Astrocyte of the spinal cord (primary cell): ENCODE measurements around the gene MMP13.
"Not testable (repeated sequence)": the region's sequence is repeated elsewhere in the genome, so short reads cannot be mapped to it uniquely, and the experiment has no call there.

Experiments
- DNase-seq: peaks from one replicate; pipeline ENCODE4 v3.0.0; 2011; ENCODE audit warnings: low read depth, low spot score
- H3K4me3 ChIP-seq: 2 replicates; pipeline ENCODE4 v1.5.1; 2011; ENCODE audit warnings: low read depth, mild to moderate bottlenecking, low read length, moderate library complexity
- in situ Hi-C: cut with HindIII; loops from 2 replicates; pipeline ENCODE4 v1.10.0; 2017; ENCODE audit warnings: low sequenced_read_pairs
- TF ChIP-seq, protein P1 (sequence below): IDR thresholded peaks from 2 replicates; pipeline ENCODE4 v1.5.1; 2012; ENCODE audit warnings: low read depth, mild to moderate bottlenecking, low read length, inconsistent platforms

Gene MMP13

DNA sequence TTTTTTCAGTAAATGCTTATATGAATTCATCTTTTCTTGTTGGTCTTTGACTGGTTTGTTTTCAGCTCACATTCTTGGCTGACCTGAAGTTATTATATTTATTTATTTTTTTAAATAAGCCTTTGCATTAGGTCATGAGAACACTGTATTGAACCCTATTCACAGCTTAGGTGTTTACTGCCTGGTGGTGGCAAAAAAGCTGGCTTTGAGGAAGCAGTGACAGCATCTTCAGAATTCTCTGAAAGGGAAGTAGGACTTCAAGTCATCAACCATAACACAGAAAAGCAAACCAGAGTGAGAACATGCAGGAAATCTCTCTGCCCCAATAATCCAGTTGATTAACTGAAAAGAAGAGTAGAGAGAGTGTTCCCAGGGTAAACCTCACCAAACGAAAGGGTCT is 30.3 kb upstream of the MMP13 start:
- in situ Hi-C loops = no loop called here
- no peak overlapping the region for H3K4me3 ChIP-seq
- no peak for DNase-seq
- TF ChIP-seq, protein P1, sequence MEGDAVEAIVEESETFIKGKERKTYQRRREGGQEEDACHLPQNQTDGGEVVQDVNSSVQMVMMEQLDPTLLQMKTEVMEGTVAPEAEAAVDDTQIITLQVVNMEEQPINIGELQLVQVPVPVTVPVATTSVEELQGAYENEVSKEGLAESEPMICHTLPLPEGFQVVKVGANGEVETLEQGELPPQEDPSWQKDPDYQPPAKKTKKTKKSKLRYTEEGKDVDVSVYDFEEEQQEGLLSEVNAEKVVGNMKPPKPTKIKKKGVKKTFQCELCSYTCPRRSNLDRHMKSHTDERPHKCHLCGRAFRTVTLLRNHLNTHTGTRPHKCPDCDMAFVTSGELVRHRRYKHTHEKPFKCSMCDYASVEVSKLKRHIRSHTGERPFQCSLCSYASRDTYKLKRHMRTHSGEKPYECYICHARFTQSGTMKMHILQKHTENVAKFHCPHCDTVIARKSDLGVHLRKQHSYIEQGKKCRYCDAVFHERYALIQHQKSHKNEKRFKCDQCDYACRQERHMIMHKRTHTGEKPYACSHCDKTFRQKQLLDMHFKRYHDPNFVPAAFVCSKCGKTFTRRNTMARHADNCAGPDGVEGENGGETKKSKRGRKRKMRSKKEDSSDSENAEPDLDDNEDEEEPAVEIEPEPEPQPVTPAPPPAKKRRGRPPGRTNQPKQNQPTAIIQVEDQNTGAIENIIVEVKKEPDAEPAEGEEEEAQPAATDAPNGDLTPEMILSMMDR = no peak

DNA sequence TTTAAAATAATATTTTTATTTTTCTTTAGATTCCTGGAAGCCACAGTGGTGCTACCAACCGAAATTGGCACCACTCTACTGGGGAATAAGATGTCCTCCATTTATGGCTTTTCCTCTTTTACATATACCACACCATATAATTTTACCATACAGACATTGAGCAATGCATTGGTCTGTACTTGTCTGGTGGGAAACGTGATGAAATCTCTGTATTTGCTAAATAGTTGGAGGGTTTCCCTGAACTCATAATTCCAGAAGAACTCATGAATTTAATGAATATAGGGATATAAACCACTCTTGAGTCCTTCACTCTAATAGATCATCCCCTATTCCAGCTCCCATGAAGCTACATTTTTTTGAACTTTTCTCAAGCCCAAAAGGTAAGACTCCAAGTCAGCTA is 28.0 kb upstream of the MMP13 start:
- no peak for DNase-seq
- in situ Hi-C loops = no loop called here
- H3K4me3 ChIP-seq = no peak overlapping the region
- TF ChIP-seq, protein P1 = no peak

DNA sequence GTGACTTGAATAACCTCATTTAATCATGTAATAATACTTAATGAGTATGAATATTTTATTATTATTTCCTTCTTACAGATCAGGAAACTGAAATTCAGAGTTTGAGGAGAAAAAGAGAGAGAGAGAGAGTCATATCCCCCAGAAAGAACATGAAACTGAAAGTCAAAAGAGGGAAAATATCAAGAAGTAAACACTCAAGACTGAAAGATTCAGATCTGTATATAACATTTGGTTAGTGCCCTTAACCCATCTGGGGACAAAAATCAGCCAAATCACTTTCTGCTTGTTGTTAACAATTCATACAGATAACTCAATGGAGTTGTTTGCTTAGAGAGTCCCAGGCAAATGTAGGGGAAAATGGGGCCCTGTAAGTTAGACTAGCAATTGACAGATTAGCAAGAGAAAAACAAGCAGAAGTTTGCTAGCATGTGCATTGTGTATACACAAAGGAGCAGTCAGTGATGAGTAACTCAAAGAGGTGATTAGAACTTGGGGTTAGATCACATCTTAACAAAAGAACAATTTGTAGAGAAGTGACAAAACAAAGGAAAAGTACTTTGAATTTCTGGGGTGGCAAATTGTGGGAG is 25.9 kb upstream of the MMP13 start:
- in situ Hi-C loops = no loop called here
- DNase-seq = no peak
- TF ChIP-seq, protein P1 = no peak
- no peak overlapping the region for H3K4me3 ChIP-seq

DNA sequence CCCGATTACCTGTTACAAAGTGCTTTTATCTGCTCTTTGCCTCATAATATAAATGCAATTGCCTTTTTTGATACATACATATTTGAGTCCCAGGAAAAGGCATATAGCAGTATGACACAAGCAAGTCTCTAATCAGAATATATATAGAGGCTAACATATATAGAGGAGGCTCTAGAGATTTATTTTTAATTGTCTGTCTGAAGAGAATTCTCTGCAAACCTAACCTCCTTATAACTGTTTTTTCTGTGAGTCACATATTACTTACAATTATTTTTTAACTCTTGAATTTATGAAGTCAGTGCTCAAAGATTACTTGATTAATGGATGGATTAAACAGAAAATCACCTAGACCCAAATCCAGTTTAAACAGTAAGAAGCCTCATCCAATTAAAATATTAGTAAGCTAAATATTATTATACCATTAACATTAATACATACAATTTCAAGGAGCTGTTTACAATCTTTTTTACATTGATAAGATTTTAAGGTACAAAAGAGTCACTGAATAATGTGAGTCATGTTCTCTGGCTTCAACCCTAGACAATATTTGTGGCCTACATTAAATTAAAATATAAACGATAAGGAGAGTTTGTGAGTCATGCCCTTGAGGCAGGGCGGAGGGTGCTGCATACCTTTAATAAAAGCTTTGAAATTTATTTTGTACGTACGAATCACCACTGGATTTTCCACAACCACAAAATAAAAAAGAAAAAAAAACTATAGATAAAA is 19.2 kb upstream of the MMP13 start:
- in situ Hi-C loops = no loop called here
- DNase-seq = peak; percentile 79
- H3K4me3 ChIP-seq = no peak overlapping the region
- TF ChIP-seq, protein P1 = no peak

DNA sequence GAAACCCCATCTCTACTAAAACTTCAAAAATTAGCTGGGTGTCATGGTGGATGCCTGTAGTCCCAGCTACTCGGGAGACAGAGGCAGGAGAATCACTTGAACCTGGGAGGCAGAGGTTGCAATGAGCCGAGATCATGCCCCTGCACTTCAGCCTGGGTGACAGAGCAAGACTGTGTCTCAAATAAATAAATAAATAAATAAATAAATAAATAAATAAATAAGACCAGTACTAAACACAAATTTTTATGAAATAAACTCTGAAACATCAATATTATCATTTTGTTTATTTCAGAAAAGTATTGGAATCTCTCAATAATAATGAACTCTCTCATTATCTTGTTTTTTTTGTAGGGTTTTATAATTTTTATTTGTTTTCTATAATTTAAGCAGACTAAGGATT is 18.2 kb upstream of the MMP13 start:
- DNase-seq, in situ Hi-C loops: not testable (repeated sequence)

DNA sequence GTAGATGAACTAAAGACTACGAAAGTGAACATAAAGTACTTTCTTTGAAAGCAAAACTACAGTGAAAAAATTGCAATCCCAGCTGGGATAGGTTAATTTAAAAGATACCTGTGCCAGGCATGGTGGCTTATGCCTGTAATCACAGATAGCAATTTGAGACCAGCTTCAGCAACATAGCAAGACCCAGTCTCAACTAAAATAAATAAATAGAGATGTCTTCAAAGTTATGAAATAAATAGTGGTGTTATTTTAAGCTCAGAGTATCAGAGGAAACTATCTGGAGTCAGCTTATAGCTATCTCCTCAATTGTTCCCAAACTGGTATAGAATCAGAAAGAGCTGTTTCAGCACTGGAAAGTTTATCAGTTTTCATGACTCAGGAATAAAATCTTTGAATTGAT is 17.3 kb upstream of the MMP13 start:
- H3K4me3 ChIP-seq = no peak overlapping the region
- in situ Hi-C loops = no loop called here
- TF ChIP-seq, protein P1 = no peak
- DNase-seq = no peak

More for the DNA sequence above, 18.2 kb upstream of the MMP13 start:
- H3K4me3 ChIP-seq = not testable (repeated sequence)

DNA sequence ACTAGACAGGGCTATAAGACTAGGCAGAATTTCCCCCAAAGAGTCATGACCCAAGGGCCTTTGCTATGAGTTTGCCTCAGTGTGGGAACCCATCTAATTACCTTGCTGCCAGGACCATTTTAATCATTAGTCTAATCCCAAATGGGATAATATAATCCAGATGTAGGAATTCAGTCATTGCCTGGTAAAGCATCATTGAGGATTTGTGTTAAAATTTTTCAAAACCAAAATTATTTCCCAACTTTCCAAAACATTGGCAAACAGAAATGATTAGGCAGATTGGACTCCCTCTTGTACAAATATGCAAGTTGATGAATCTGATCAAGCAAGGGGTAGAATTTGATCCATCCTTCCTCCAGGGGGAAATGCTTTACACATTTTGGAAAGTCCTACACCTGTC is 16.2 kb upstream of the MMP13 start:
- no peak for DNase-seq
- no peak overlapping the region for H3K4me3 ChIP-seq
- TF ChIP-seq, protein P1 = no peak
- in situ Hi-C loops = no loop called here
